SHP77 (cell line): ENCODE data around the gene CEACAM6.
A peak's percentile ranks its signal among the peaks of the same experiment; 100 is the strongest.

Source experiments
- DNase-seq, 2 experiments: peaks; one replicate each; lab custom pipeline; 2025; lab: John Stamatoyannopoulos, UW

Gene CEACAM6

GRCh38 chr19:41796362-41796761, 41.0 kb downstream of the CEACAM6 start, which contains the start of gene CEACAM3:
TSS of gene CEACAM3 (plus strand) at chr19:41796587. CDS start at chr19:41796678, 91 bp downstream.
- no peak for DNase-seq

GRCh38 chr19:41796901-41797300, 41.6 kb downstream of the CEACAM6 start:
- DNase-seq = no peak

GRCh38 chr19:41799444-41800000, 44.2 kb downstream of the CEACAM6 start:
- DNase-seq = no peak

- no peak for DNase-seq
Observed at GRCh38 chr19:41801031-41801430, 45.7 kb downstream of the CEACAM6 start.

- no peak for DNase-seq
Observed at GRCh38 chr19:41801792-41802211, 46.5 kb downstream of the CEACAM6 start.

GRCh38 chr19:41802770-41803169, 47.4 kb downstream of the CEACAM6 start:
- no peak for DNase-seq

- no peak for DNase-seq
Observed at GRCh38 chr19:41804336-41804735, 49.0 kb downstream of the CEACAM6 start.

- DNase-seq = no peak
Observed at GRCh38 chr19:41807176-41807575, 51.8 kb downstream of the CEACAM6 start.

- DNase-seq = no peak
Observed at GRCh38 chr19:41808663-41809566, 53.6 kb downstream of the CEACAM6 start.

GRCh38 chr19:41810301-41810700, 55.0 kb downstream of the CEACAM6 start:
- no peak for DNase-seq

GRCh38 chr19:41811036-41811435, 55.7 kb downstream of the CEACAM6 start:
- DNase-seq = no peak

- DNase-seq = no peak
Observed at GRCh38 chr19:41811981-41812380, 56.7 kb downstream of the CEACAM6 start.

- no peak for DNase-seq
Observed at GRCh38 chr19:41813911-41814310, 58.6 kb downstream of the CEACAM6 start.

GRCh38 chr19:41815301-41815700, 60.0 kb downstream of the CEACAM6 start:
- no peak for DNase-seq

GRCh38 chr19:41816761-41817160, 61.4 kb downstream of the CEACAM6 start:
- DNase-seq = no peak

GRCh38 chr19:41821003-41821735, 65.8 kb downstream of the CEACAM6 start:
- DNase-seq = peak; percentile 59 to 67
